Glomerular visceral epithelial cell (primary cell): ENCODE results near the gene PPP1CA.
A peak's percentile ranks its signal among the peaks of the same experiment; 100 is the strongest.

ENCODE experiments used
- DNase-seq: peaks from one replicate; pipeline ENCODE4 v3.0.0-alpha.2; 2016; ENCODE audit errors: extremely low spot score

Gene PPP1CA

DNA sequence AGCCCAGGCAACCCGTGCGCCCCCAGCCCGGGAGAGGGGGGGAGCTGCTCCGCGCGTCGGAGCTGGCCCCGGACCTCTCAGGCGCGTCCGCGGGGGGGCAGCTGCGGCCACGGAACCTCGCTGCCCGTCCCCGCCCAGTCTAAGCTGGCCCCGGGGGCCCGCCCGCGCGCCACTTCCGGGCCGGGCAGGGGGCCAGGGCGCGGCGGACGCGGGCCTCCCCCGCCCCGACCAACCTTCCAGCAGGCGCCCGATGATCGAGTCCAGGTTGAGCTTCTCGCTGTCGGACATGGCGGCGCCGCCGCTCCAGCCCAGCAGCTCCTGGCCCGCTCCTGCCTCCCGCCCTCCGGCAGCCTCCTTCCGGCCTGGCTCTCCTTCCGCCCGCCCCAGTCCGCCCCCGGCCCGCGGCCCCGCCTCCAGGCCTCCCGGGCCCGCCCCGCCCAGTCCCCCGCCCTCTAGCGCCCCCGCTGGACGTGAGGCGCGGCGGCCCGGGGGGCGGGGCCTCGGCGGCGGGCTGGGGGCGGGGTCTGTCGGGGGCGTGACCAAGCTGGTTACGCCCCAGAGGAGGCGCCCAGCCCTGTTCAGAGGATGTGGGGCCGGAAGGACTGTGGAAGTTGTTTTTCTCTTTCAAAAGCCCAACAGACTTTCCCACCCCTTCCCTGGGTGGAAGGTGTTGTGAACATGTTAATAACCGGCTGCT, at the start of gene PPP1CA:
PPP1CA (minus strand) TSS at position 364 of the 697 bp plus-strand sequence; CDS start at position 288, 76 bp downstream.
- peak; percentile 93 for DNase-seq

DNA sequence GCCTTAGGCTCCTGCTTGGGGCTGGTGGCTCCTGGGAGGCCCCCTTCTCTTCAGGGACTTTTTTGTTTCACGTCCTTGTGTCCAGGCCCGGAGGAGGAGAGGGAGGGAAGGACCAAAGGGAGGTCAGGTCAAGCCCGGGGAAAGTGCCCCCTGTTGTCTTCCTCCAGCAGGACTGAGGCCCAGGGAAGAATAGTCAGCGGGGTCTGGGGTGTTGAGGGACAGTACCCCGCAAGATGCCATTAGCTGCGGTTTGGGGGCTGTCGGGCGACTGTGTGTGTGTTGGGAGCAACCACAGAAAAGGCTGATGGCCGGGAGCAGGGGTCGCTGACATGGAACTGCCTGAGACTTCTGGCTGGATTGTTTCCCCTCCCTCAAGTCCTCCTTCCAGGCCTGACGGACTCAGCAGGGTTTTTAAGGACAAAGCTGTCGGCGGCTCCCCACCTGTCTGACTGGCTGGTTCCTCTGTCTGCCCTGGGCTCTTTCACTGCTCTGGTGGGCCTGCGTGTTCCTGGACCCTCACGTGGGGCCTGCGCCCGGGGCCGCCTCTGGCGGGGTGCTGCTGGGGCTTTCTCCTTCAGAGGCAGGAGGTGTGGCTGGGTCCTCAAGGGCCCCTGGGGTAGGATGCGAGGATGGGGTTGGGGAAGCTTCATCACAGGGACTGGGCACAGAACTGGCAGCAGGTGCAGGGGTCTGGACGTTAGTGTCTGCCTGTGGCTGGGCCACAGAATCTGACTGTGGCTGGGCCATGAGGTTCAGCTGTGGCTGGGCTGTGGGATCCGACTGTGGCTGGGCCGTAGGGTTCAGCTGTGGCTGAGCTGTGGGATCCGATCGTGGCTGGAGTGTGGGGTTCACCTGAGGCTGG, 49.4 kb upstream of the PPP1CA start:
- no peak for DNase-seq

DNA sequence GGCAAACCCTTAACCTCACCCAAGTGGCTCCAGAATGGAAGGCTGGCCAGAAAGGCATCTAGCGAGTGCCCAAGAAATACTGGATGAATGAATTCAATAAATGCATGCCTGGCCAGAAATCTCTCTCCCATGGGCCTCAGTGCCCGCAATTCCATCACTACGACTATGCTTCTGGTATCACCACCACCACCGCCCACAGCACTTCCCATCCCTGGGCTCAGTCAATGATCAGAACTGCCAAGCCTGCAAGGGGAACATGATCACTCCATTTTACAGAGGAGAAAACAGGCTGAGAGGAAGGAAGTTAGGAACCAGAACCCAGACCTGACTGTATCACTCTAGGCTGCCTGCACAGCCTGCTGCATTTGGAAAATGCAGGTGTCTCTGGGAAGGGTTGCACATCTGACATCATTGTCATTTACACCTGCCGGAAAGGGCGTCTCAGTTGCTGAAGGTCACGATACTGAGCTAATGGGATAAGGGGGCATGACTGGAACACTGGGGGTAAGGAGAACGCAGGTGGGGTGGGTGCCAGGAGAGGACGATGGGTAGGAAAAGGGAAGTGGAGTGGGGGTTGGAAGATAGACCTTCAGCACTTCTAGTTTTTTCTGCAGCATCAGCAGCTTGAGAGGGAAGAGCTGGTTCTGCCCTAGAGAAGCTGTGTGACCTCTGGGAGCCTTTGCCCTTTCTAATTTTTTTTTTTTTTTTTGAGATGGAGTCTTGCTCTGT, 47.6 kb upstream of the PPP1CA start:
- DNase-seq, result no peak

DNA sequence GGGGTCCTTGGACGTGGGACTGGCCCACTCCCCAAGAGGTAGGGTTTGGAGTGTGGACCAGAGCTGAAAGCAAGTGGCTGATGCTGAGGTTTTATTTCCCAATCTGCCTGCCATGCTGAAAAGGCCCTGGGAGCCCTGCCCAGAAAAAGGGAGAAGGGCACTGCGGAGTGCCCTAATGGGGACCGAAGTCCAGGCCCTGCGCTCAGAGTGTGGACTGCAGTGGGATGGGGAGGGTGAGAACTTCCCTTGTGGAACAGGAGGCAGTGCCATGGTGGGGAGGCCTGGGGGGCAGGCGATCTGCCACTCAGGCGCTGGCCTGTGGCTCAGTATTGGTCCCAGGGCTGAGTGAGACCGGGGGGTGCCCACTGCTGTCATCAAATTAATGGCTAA, 46.6 kb upstream of the PPP1CA start:
- no peak for DNase-seq

DNA sequence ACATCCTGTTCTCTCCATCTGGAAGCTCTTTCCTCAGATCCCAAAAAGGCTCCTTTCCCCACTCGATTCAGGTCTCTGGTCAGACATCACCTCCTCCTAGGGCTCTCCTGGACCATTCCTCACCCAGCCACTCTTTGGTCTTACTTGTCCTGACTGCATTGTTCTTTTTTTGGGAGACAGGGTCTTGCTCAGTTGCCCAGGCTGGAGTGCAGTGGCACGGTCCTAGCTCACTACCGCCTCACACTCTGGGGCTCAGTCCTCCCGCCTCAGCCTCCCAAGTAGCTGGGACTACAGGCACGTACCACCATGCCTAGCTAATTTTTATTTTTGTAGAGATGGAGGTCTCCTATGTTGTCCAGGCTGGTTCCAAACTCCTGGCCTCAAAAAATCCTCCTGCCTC, 43.9 kb upstream of the PPP1CA start:
- DNase-seq, result no peak

DNA sequence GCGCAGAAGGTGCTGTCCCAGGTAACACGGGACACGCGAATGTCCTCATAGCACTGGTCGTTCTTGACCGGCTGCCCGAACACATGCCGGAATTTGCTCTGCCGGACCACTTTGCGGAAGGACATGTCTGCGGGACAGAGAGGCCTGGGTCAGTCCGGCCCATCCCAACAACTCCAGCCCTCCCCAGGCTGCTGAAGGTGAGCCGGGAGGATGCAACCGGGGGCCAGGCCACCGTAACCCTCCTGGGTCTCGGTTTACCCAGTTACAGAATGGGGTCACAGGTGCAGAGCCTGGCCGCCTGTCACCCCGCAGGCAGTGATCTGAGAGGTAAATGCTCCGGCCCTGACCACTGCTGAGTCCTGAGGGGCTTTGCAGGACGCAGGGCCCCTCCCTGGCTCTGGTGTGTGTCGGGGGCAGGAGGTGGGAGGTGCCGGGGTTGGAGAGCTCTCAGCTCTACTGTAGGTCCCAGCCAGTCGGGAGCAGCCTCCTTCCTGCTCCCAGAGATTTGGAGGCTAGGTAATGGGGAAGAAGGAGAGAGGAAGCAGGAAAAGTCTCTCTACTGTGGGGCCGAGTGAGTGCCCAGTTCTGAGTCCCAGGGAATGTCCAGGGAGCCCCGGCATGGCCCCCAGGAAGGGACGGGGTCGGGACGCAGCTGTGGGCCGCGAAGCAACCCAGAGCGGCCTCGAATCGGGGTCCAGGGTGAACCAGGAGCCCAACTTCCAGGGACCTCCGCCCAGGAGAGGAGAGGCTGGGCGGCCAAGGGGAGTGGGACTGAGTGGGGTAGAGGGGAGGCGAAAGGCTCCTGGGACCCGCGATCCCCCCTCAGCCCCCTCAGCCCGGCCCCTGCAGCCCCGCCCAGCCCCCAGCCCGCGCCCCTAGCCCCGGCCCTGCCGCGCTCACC, 41.1 kb upstream of the PPP1CA start:
- DNase-seq, result no peak

DNA sequence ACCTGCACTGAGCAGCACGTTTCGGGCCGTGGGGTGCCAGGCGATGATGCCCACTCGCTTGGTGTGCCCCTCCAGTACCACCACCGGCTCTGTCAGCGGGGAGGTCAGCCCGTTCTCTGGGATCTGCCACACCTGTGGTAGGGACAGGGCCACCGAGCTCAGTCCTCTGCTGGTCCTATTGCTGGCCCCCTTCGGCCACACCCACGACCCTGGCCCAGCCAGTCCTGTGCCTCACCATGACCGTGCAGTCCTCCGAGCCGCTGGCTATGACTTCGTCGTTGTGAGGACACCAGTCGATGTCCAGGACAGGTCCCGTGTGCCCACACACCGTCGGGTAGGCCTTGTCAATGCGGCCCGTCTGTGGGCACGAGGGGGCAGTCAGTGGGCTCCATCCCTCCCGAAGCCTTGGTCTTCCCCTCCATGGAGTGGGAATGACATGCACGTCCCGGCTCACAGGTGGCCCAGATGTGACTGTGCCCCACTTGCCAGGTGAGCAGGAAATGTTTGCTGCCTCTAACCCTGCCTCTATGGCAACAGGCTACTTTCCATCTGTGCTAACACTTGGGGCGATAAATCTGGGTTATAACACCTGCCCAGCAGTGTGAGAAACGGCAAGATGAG, 40.2 kb upstream of the PPP1CA start:
- no peak for DNase-seq

DNA sequence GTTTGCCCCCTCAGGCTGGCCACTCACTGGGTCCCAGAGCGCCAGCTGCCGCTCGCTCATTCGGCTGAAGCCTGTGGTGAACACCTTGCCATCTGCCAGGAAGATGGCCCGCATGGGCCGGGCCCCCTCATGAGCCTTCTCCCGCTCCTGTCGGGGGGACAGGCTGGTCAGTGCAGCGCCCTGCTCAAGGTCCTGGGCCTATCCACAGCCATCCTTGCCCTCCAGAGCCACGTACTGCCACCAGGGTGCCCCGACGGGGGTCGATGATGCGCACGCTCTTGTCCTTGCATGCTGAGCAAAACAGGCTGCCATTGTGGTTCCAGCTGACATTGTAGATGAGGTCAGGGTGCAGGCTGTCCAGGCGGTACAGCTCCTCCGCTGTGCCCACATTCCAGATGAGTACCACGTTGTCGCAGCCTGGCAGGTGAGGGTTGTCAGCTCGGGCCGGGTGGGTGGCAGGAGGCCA, 39.5 kb upstream of the PPP1CA start:
- DNase-seq, result no peak

DNA sequence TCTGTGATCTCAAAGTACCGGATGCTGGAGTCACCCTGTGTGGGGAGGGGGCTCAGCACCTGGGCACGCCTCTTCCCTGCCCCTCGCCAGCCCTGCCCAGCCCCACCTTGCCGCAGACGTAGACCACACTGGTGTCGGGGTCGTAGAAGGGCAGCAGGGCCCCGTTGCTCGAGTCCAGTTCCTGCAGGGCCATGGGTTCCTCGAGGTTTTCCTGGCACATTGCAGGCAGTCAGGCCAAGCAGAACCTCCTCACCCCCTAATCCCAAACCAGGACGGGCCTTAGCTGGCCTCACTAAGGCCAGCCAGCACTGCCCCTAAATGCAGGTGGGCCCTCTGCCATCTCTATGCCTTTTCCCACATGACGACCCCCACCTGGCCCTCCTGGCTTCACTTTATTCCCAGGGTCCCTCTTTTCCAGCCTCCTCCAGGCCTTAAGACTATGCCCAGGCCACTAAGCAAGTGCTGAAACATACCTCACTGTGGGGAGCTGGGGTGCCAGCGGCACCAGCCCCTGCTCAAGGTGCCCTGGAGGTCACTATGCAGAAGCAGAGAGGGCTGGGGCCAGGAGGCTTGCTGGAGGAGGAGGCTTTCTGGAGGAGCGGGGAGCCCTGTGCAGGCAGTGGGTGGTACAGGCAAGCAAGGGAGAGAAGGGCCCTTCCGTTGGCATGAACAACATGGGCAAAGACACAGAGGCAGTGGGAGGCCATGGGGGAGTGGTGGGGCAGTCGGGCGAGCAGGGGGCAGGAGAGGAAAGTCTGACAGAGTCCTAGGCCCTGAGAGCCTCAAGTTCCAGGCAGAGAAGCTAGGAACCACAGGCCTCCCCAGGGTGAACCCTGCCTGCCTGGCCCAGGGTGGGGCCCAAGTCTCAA, 38.8 kb upstream of the PPP1CA start:
- no peak for DNase-seq

DNA sequence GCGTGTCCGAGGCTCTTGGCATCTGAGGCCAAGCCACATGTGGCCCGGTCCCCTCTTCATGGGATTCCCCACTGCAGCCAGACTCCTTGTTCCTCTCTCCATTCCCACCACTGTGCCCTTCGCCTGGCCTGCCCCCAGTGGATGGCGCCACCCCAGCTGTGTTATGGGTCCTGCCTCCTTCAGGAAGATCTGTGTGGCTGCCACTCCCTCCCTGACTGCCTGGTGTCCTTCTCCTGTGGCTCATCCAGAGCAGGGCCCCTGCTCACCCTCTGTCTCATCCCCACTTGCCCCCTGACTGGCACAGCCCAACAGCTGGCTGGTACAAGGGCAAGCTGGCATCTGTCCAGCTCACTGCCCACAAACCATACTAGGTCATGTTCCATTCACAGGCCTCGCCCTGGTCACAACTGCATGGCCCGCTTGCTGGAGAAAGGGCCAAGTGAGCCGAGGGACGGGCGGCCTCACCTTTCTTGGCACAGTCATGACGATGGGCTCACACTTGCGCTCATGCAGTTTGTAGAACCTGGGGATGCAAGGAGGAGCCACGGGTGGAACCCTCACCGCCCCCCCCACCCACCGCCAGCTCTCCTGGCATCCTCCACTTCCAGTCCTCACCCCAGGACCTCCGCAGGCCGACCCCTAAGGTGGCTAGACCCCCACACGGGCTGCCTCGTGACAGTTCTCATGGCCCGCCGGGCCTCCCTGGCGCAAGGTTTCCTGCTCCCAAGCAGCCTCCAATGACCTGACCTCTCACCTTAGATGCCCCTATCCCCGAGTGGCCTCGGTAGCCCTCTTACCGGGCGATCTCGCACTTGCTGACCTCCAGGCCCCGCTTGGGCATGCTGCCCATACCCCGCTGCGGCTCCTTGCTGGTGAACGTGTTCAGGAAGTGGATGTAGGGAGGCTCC, 37.9 kb upstream of the PPP1CA start:
- DNase-seq, result peak; percentile 56

DNA sequence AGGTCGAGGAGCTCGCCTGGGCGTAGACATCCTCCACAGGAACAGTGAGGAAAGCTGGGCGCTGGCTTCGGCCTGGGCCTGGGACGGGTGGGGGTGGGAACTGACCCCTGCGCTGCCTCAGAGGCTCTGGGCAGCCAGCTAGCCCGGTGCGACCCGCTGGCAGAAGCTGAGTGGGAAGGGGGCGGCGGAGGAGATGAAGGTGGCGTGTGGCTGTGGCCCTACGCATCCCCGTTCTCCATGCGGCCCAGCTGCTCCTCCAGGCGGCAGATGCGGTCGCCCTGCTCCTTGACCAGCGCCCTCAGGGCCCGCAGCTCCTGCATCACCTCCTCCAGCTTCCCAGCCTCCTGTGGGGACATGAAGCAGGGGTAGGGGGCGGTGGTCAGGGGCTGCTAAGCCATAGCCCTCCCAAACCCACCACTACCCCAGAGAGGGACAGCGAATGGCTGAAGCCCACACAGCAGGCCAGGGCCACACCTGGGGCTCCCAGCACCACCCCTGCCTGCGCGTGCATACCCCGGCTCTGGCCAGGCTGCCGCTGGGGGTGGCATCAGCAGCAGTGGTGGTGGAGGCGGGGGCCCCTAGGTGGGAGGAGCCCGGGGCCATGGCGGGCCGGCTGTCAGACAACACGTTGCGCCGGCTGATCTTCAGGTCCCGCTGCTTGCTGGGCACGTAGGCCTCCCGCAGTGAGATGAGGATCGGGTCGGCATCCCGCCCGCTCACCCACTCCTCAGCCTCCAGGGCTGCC, 36.7 kb upstream of the PPP1CA start:
- no peak for DNase-seq

DNA sequence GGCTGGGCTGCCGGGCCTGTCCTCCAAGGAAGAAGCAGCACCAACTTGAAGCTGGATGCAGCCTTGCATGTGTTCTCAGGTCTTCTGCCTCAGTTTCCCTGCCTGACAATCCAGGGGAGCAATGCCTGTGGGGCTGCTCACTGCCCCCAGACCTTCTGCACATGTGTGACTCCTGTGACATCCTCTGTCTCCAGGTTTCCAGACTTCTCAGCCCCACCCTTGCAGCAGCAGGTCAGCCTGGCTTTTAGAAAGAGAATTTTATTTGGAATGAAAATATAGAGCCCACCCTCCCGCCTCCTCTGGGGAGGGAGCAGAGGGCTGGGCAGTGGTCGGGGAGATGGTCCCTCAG, 36.1 kb upstream of the PPP1CA start:
- DNase-seq, result no peak

DNA sequence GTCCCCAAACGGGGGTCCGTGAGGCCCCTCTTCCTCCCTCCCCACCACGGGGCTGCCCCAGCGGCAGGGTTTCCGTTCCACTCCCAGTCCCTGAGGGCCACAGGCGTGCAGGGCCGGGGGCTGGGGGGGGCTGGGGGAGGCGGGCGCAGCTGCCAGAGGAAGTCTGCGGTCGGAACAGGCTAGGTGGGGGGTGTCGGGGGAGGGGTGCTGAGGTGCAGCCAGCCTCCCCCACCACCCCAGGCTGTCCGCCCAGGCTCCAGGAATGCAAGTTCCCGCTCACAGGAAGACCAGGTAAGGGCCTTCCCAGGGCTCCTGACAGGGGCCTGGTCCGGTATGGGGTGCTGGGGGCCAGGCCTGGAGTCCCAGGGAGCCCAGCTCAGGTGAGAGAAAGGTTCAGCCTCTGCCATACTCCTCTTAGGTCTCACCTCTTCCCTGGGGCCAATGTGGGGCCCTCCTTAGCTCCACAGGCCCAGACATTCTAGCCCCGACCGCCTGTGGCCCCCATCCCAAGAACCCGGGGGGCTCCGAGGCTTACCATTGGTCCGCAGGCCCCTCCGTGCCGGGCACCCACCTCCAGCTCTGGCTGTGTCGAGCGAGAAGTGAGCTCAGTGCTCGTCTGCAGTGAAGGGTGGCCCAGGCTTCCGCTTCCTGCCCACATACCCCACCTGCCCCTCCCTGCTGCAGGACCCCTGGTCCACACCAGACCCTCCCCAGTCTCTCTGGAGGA, 35.6 kb upstream of the PPP1CA start, which contains the start of gene PTPRCAP:
PTPRCAP (minus strand) TSS at position 601 of the 727 bp plus-strand sequence; CDS start at position 538, 63 bp downstream.
- DNase-seq, result no peak

DNA sequence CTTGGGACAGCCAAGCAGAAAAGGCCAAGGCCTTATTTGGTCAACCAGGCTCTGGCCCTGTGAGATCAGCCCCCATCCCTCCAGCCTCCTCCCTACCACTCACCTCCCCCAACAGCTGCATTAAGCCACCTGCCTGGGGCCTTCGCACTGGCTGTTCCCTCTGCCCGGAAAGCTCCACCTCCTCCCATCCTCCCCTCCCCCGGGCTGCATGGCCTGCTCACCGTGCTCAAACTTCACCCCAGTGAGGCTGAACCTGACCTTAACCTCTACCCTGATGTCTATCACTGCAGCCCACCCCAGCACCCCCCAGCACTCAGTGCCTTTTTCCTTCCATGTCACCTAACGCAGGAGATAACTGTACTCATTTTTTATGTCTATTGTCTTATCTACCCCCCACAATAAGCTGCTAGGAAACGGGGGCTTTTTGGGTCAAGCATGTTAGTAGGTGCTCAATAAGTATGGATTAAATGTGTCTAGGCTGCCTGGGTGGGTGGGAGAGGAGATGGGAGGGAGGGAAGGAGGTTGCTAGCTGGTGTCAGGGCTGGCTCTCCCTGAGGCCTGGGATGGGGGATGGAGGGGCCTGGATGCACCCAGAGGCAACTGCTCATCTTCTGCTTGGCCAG, 34.9 kb upstream of the PPP1CA start:
- no peak for DNase-seq

DNA sequence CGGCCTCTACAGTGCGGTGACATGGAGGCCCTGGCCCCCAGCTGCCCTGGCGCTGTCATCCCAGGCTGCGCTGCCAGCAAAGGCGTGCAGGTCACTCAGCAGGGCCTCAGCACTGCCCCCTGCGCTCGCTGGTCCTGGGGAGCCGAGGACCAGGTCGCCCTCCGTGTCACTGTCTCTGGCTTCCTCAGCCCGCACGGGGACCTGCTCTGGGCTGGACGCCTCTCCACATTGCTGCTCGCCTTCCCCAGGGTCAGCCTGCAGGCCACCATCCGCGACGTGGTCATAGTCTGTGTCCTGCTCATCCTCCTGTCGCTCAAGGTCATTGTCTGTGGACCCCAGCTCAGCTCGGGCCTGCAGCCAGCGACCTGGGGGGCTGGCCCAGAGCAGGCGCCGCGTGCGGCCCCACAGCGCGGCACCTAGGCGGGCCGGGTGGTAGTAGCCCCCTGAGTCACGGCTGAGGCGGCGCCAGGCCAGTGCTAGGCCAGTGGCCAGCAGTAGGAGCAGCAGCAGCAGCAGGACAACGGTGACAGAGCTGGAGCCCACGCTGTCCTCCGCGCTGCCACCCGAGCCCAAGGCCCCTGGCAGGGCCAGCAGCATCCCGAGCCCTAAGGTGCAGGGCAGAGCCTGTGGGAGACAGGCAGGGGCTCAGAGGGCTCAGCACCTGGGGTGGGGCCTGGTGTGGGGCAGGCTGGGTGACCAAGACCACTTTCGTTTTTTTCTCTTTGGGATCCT, 34.2 kb upstream of the PPP1CA start:
- no peak for DNase-seq

DNA sequence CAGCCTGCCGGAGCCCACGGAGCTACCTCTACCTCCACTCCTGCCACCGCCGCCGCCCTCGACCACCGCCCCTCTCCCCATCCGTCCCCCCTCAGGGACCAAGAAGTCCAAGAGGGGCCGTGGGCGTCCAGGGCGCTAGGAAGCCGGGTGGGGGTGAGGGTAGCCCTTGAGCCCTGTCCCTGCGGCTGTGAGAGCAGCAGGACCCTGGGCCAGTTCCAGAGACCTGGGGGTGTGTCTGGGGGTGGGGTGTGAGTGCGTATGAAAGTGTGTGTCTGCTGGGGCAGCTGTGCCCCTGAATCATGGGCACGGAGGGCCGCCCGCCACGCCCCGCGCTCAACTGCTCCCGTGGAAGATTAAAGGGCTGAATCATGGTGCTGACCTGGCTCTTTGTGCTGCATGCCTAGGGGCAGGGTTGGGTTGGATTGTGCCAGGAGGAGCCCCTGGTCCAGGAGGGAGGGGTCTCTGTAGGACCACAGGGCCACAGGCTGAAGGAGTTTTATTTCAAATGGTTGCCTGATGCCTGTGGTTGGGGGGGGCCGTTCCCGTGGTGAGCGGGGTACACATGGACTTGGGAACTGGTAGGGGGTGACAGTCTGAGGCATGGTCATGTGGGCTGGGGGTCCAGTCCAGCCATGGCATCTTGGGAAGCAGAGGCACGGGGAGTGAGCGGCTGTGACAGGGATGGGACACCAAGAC, 33.5 kb upstream of the PPP1CA start:
- no peak for DNase-seq
